ENCODE results near the gene KPTN.

- TF ChIP-seq CTCF (IDR thresholded peaks at IDR 0.05) (no peak), POLR2A (IDR thresholded peaks at IDR 0.05) (no peak)
Measured at GRCh38 chr19:47497050-47497766, 13.2 kb upstream of the KPTN start.

Data from lower leg skin (tissue), 3 donors.